Progenitor cell of endocrine pancreas (in vitro differentiated cells): Measurements from ENCODE around the gene ADAM8. TPM values are rescaled to one million over a fixed set of nuclear protein-coding genes. Genes with fewer than 3 reads are reported as not detected.
A peak's percentile ranks its signal among the peaks of the same experiment; 100 is the strongest.

ENCODE experiments used
- DNase-seq: peaks from one replicate; pipeline ENCODE4 v3.0.0; 2021; ENCODE audit warnings: low spot score; ENCODE audit not compliant: unreplicated experiment
- H3K27ac Mint-ChIP-seq: 2 replicates; pipeline ENCODE4 v1.8.0; 2021; ENCODE audit warnings: mild to moderate bottlenecking, moderate library complexity, mixed read lengths
- H3K27me3 Mint-ChIP-seq: 2 replicates; pipeline ENCODE4 v1.8.0; 2021; ENCODE audit warnings: mixed read lengths
- H3K36me3 Mint-ChIP-seq: 2 replicates; pipeline ENCODE4 v1.8.0; 2022; ENCODE audit warnings: mixed read lengths; ENCODE audit not compliant: insufficient read depth
- H3K4me1 Mint-ChIP-seq: 2 replicates; pipeline ENCODE4 v1.8.0; 2021; ENCODE audit warnings: low read depth, mixed read lengths
- H3K4me3 Mint-ChIP-seq: 2 replicates; pipeline ENCODE4 v1.8.0; 2021; ENCODE audit warnings: low read depth, mild to moderate bottlenecking, moderate library complexity, mixed read lengths
- H3K9me3 Mint-ChIP-seq: 2 replicates; pipeline ENCODE4 v1.8.0; 2021; ENCODE audit warnings: low read depth, mixed read lengths
- total RNA-seq: library from RNA; stranded (reverse); gene quantifications from 2 replicates; pipeline ENCODE4 v1.2.1, GENCODE V29; 2021
- TF ChIP-seq, protein P1 (sequence below): fragments of 200-600 bp; sonication (generic); IDR thresholded peaks from one replicate; pipeline ENCODE4 v1.5.0; 2021; ENCODE audit warnings: antibody characterized with exemption, mild to moderate bottlenecking; ENCODE audit not compliant: unreplicated experiment

The ADAM8 gene
- total RNA-seq, 1 donor from 2014 or later = 16.3 TPM

DNA sequence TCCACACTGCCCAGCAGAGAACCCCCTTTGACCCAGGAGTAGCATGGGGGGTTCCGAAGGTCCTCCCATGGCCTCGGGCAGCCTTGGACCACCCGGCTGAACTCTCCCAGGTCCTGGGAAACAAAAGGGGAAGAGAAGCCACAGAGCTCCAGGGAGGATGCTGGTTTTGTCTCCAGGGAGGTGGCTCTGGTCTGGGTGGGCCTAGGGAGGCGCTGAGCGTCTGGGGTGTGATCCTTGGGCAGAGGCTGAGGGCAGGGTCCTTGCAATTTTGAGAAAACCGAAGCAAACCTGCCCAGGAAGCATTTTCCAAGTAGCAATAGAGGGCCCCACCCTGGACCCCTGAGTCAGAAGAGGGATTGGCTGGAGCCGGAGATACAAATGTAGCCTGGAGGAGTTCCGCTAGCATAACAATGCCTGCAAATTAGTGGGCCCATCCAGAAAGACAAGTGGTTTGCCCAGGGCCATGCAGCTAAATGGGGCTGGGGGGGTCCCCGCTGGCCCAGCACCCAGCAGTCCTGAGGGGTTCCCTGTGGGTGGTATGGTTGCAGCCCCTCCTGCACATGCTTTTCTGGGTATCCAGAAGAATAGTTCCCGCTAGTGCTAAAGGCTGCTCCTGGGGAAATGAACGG lies 44.6 kb downstream of the ADAM8 start:
- Mint-ChIP-seq H3K36me3 (no peaks in the 10 kb centered on the region), H3K27ac (no peak overlapping the region), H3K9me3 (no peaks in the 10 kb centered on the region), H3K4me1 (peaks cover 2% of the 10 kb centered on the region), H3K27me3 (peaks cover 67% of the 10 kb centered on the region), H3K4me3 (peak overlapping the region; percentile 37)
- TF ChIP-seq, protein P1, sequence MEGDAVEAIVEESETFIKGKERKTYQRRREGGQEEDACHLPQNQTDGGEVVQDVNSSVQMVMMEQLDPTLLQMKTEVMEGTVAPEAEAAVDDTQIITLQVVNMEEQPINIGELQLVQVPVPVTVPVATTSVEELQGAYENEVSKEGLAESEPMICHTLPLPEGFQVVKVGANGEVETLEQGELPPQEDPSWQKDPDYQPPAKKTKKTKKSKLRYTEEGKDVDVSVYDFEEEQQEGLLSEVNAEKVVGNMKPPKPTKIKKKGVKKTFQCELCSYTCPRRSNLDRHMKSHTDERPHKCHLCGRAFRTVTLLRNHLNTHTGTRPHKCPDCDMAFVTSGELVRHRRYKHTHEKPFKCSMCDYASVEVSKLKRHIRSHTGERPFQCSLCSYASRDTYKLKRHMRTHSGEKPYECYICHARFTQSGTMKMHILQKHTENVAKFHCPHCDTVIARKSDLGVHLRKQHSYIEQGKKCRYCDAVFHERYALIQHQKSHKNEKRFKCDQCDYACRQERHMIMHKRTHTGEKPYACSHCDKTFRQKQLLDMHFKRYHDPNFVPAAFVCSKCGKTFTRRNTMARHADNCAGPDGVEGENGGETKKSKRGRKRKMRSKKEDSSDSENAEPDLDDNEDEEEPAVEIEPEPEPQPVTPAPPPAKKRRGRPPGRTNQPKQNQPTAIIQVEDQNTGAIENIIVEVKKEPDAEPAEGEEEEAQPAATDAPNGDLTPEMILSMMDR = no peak
- no peak for DNase-seq

DNA sequence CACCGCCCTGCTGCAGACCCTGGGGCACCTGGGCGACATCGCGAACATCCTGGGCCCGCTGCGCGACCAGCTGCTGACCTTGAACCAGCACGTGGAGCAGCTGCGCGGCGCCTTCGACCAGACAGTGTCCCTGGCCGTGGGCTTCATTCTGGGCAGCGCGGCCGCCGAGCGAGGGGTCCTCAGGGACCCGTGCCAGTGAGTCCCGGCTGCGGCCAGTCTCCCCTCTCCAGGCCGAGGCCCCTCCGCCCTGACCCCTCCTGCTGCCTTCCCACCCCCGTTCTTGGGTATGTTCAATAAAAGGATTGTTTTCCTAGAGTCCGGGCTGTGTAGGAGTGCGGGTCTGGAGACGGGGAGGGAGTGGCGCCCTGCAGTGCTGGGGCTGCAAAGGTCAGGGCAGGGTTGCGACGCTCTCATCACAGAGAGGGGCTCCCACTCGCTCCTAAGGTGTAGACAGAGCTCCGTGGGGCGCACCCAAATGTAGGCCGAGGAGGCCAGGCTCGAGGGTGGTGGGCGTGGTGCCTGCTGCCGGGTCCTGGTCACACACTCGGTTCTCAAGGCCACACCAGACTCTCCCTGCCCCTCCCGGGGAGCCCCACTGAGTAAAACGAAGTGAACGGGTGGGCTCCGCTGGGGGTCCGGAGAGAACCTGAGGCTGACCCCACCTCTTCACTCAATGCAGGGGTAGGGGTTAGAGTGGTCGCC lies 45.3 kb downstream of the ADAM8 start:
- DNase-seq = no peak
- Mint-ChIP-seq H3K27ac (no peak overlapping the region), H3K9me3 (no peaks in the 10 kb centered on the region), H3K27me3 (peaks cover 73% of the 10 kb centered on the region), H3K4me1 (peaks cover 2% of the 10 kb centered on the region), H3K4me3 (peak overlapping the region; percentile 31), H3K36me3 (no peaks in the 10 kb centered on the region)
- TF ChIP-seq, protein P1 = no peak

DNA sequence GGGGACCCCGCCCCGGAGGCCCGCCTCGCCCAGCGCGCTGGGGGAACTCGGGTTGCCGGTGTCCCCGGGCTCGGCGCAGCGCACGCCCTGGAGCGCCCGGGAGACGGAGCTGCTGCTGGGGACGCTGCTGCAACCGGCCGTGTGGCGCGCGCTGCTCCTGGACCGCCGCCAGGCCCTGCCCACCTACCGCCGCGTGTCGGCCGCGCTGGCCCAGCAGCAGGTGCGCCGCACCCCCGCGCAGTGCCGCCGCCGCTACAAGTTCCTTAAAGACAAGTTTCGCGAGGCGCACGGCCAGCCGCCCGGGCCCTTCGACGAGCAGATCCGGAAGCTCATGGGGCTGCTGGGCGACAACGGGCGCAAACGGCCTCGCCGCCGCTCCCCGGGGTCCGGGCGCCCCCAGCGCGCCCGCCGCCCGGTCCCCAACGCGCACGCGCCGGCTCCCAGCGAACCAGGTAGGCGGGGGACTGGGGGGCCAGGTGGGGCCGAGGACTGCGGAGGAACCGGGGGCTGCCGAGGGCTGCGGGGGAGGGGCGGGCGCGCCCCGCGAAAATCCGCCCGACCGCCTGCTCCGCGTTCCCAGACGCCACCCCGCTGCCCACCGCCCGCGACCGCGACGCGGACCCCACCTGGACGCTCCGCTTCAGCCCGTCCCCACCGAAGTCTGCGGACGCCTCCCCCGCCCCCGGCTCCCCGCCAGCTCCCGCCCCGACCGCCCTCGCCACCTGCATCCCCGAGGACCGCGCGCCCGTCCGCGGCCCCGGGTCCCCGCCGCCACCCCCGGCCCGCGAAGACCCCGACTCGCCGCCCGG lies 46.1 kb downstream of the ADAM8 start:
- Mint-ChIP-seq H3K9me3 (no peaks in the 10 kb centered on the region), H3K4me1 (peaks cover 2% of the 10 kb centered on the region), H3K4me3 (no peak overlapping the region), H3K27ac (no peak overlapping the region), H3K36me3 (no peaks in the 10 kb centered on the region), H3K27me3 (peaks cover 77% of the 10 kb centered on the region)
- TF ChIP-seq, protein P1 = no peak
- no peak for DNase-seq

DNA sequence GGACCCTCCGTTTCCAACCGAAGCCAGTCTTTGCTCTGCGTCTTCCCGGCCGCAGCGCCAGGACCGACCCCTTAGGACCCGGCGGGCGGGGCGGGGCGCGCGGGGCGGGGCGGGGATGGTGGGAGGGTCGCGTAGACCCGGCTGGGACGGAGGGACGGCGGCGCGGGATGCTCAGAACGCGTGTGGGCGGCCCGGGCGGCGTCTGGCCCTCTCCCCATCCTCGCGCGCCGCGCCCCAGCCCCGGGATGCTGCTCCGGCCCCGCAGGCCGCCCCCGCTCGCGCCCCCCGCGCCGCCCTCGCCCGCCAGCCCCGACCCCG lies 46.7 kb downstream of the ADAM8 start, which contains the start of gene UTF1:
Gene UTF1, plus strand, starts transcription at position 174 of the 318 bp plus-strand sequence. Its CDS starts 72 bp downstream, at position 246.
- H3K27me3 Mint-ChIP-seq = peaks cover 80% of the 10 kb centered on the region
- peaks cover 2% of the 10 kb centered on the region for H3K4me1 Mint-ChIP-seq
- no peak for DNase-seq

More for the DNA sequence above, 46.7 kb downstream of the ADAM8 start, which contains the start of gene UTF1:
- H3K4me3 Mint-ChIP-seq = peak within 1 kb of the TSS; percentile 57
- H3K36me3 Mint-ChIP-seq = no peaks in the 10 kb centered on the region
- no peaks in the 10 kb centered on the region for H3K9me3 Mint-ChIP-seq
- TF ChIP-seq, protein P1 = no peak
- H3K27ac Mint-ChIP-seq = no peak within 1 kb of the TSS
